ENCODE measurements around the gene LMLN. TPM values are rescaled to one million over a fixed set of nuclear protein-coding genes. Genes with fewer than 3 reads are reported as not detected.

LMLN gene
- total RNA-seq, 3 donors from 2014 or later (not counting 1 experiment from before 2014, with no cell fraction given) = 2.3 to 4.5 (median 4.0) TPM

DNA sequence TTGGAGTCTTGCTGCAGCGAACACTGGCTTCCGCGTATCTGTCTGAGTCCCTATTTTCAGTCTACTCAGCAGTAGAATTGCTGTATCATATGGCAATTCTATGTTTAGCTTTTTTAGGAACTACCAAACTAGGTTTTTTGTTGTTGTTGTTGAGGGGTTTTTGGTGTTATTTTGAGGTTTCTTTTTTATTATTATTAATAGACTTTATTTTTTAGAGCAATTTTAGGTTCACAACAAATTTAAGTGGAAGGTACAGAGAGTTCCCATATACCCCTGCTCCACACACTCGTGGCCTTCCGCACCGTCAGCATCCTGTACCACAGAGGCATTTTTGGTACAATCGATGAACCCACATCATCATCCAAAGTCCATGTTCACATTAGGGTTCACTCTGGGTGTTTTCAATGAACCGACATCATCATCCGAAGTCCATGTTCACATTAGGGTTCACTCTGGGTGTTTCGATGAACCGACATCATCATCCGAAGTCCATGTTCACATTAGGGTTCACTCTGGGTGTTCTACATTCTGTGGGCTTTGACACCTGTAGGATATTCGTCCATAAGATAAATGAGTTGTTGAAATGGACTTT lies 67.9 kb downstream of the LMLN start:
- Mint-ChIP-seq H3K36me3 (no peaks in the 10 kb centered on the region), H3K9me3 (no peaks in the 10 kb centered on the region)

DNA sequence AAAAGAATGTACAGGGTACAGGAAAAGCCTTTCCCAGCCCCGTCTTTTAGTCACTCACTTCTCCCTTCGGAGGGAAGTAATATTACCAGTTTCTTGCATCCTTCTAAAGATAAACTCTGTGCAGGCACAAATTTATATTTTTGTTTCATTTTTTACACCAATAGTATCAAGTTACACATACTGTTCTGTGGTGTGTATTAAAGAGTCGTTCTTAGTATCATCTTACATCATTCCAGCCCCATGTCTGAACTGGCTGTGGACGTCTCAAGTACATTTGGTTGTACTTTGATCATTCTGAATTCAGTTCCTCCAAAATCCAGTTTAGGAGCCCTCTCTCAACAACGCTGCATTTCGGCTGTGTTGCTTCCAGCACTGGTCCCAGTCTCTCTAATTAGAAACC lies 68.7 kb downstream of the LMLN start:
- Histone ChIP-seq H3K36me3 (ENCODE audit: control insufficient read depth, insufficient read depth, low read length) (no peaks in the 10 kb centered on the region), H3K9me3 (ENCODE audit: control insufficient read depth, insufficient read depth, low read length) (no peaks in the 10 kb centered on the region), H3K27me3 (ENCODE audit: control insufficient read depth, insufficient read depth, low read length) (no peaks in the 10 kb centered on the region), H3K27ac (ENCODE audit: low read length) (no peak overlapping the region), H3K4me1 (ENCODE audit: control insufficient read depth, insufficient read depth, low read length) (no peaks in the 10 kb centered on the region), H3K4me3 (ENCODE audit: low read length) (no peak overlapping the region)
- intact Hi-C loops (cut with micrococcal nuclease) = no loop called here
- DNase-seq (no peak), ATAC-seq (no peak)
- Mint-ChIP-seq H3K36me3 (no peaks in the 10 kb centered on the region), H3K27ac (no peak overlapping the region), H3K4me3 (no peak overlapping the region), H3K4me1 (peaks cover 4 to 5% of the 10 kb centered on the region in 2 donors), H3K9me3 (no peaks in the 10 kb centered on the region), H3K27me3 (ENCODE audit: low read depth in 2 of 2) (no peaks in the 10 kb centered on the region)
- TF ChIP-seq, protein P1, sequence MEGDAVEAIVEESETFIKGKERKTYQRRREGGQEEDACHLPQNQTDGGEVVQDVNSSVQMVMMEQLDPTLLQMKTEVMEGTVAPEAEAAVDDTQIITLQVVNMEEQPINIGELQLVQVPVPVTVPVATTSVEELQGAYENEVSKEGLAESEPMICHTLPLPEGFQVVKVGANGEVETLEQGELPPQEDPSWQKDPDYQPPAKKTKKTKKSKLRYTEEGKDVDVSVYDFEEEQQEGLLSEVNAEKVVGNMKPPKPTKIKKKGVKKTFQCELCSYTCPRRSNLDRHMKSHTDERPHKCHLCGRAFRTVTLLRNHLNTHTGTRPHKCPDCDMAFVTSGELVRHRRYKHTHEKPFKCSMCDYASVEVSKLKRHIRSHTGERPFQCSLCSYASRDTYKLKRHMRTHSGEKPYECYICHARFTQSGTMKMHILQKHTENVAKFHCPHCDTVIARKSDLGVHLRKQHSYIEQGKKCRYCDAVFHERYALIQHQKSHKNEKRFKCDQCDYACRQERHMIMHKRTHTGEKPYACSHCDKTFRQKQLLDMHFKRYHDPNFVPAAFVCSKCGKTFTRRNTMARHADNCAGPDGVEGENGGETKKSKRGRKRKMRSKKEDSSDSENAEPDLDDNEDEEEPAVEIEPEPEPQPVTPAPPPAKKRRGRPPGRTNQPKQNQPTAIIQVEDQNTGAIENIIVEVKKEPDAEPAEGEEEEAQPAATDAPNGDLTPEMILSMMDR (IDR thresholded peaks at IDR 0.05) = no peak
- WGBS (ENCODE audit: insufficient coverage) = 94% methylated on average over 6 of the region's 6 CpGs

More for the DNA sequence above, 67.9 kb downstream of the LMLN start:
- no peaks in the 10 kb centered on the region for H3K27me3 ChIP-seq (ENCODE audit: control insufficient read depth, insufficient read depth, low read length)
- ATAC-seq = no peak
- H3K36me3 ChIP-seq (ENCODE audit: control insufficient read depth, insufficient read depth, low read length) = no peaks in the 10 kb centered on the region
- intact Hi-C loops (cut with micrococcal nuclease) = no loop called here
- no peaks in the 10 kb centered on the region for H3K27me3 Mint-ChIP-seq (ENCODE audit: low read depth in 2 of 2)
- no peak overlapping the region for H3K4me3 ChIP-seq (ENCODE audit: low read length)
- no peak overlapping the region for H3K27ac ChIP-seq (ENCODE audit: low read length)
- H3K27ac Mint-ChIP-seq = no peak overlapping the region
- WGBS (ENCODE audit: insufficient coverage) = 95% methylated on average over 13 of the region's 13 CpGs
- no peaks in the 10 kb centered on the region for H3K4me1 ChIP-seq (ENCODE audit: control insufficient read depth, insufficient read depth, low read length)
- H3K4me1 Mint-ChIP-seq = peaks cover 4 to 5% of the 10 kb centered on the region in 2 donors
- H3K9me3 ChIP-seq (ENCODE audit: control insufficient read depth, insufficient read depth, low read length) = no peaks in the 10 kb centered on the region
- no peak for DNase-seq
- TF ChIP-seq, protein P1 (IDR thresholded peaks at IDR 0.05) = no peak
- no peak overlapping the region for H3K4me3 Mint-ChIP-seq

DNA sequence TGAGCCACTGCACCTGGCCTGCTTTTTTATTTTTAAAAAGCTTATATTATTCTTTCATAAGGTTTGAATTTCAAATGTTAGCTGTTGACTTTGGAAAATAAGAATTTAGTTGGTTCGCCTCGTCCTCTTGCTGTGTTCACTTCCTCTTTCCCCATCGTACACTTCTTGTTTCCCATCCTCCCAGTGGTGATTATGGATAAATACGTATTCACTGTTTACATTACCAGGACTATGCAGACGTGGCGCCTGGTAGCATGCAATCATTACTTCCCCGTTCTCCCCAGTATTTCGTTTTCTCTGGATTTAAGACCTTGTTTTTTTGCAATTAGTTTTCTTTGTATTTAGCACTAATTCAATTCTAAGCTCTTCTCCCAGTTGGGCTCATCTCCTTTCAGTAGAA lies 70.1 kb downstream of the LMLN start:
- no peak overlapping the region for H3K27ac ChIP-seq (ENCODE audit: low read length)
- H3K27me3 ChIP-seq (ENCODE audit: control insufficient read depth, insufficient read depth, low read length) = no peaks in the 10 kb centered on the region
- H3K9me3 ChIP-seq (ENCODE audit: control insufficient read depth, insufficient read depth, low read length) = no peaks in the 10 kb centered on the region
- H3K4me3 ChIP-seq (ENCODE audit: low read length) = no peak overlapping the region
- ATAC-seq = no peak
- H3K4me1 Mint-ChIP-seq = peaks cover 4 to 5% of the 10 kb centered on the region in 2 donors
- no peaks in the 10 kb centered on the region for H3K36me3 Mint-ChIP-seq
- no peak for DNase-seq
- no peaks in the 10 kb centered on the region for H3K4me1 ChIP-seq (ENCODE audit: control insufficient read depth, insufficient read depth, low read length)
- 82% methylated on average over 7 of the region's 8 CpGs for WGBS (ENCODE audit: insufficient coverage)
- no peak overlapping the region for H3K27ac Mint-ChIP-seq
- no peaks in the 10 kb centered on the region for H3K27me3 Mint-ChIP-seq (ENCODE audit: low read depth in 2 of 2)
- intact Hi-C loops (cut with micrococcal nuclease) = no loop called here
- H3K9me3 Mint-ChIP-seq = no peaks in the 10 kb centered on the region
- no peak overlapping the region for H3K4me3 Mint-ChIP-seq
- no peaks in the 10 kb centered on the region for H3K36me3 ChIP-seq (ENCODE audit: control insufficient read depth, insufficient read depth, low read length)
- TF ChIP-seq, protein P1 (IDR thresholded peaks at IDR 0.05) = no peak

DNA sequence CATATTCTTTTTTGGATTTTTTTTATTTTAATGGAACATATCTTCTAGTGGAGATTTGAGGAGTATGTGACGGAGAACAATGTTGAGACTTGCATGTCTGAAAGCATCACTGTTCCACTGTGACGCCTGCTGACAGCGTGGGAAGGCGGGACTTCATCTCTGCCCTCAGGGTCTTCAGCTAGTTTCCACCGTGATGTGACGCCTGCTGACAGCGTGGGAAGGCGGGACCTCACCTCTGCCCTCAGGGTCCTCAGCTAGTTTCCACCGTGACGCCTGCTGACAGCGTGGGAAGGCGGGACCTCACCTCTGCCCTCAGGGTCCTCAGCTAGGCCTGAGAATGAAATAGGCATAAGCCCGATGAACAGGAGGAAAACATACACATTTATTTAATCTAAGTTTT lies 70.7 kb downstream of the LMLN start:
- no peaks in the 10 kb centered on the region for H3K36me3 ChIP-seq (ENCODE audit: control insufficient read depth, insufficient read depth, low read length)
- TF ChIP-seq, protein P1 (IDR thresholded peaks at IDR 0.05) = no peak
- no peak for DNase-seq
- Mint-ChIP-seq H3K27me3 (ENCODE audit: low read depth in 2 of 2) (no peaks in the 10 kb centered on the region), H3K9me3 (no peaks in the 10 kb centered on the region), H3K4me1 (peaks cover 4 to 5% of the 10 kb centered on the region in 2 donors), H3K4me3 (no peak overlapping the region), H3K27ac (no peak overlapping the region), H3K36me3 (no peaks in the 10 kb centered on the region)
- WGBS (ENCODE audit: insufficient coverage) = 92% methylated on average over 12 of the region's 13 CpGs
- H3K27ac ChIP-seq (ENCODE audit: low read length) = no peak overlapping the region
- intact Hi-C loops (cut with micrococcal nuclease) = no loop called here
- no peak overlapping the region for H3K4me3 ChIP-seq (ENCODE audit: low read length)
- no peaks in the 10 kb centered on the region for H3K27me3 ChIP-seq (ENCODE audit: control insufficient read depth, insufficient read depth, low read length)
- no peaks in the 10 kb centered on the region for H3K4me1 ChIP-seq (ENCODE audit: control insufficient read depth, insufficient read depth, low read length)
- H3K9me3 ChIP-seq (ENCODE audit: control insufficient read depth, insufficient read depth, low read length) = no peaks in the 10 kb centered on the region
- ATAC-seq = no peak

Data from natural killer cell (primary cell).